Stimulated activated CD4-positive, alpha-beta T cell treated with anti-CD3 and anti-CD28 coated beads, Interleukin-2, amount 100 ng/mL, for 48 hours (primary cell): ENCODE measurements around the gene GFRA4.

ENCODE experiments used
- DNase-seq, 2 donors: peaks; one replicate each; pipeline ENCODE4 v3.0.0-alpha.2; 2020

GFRA4 gene

DNA sequence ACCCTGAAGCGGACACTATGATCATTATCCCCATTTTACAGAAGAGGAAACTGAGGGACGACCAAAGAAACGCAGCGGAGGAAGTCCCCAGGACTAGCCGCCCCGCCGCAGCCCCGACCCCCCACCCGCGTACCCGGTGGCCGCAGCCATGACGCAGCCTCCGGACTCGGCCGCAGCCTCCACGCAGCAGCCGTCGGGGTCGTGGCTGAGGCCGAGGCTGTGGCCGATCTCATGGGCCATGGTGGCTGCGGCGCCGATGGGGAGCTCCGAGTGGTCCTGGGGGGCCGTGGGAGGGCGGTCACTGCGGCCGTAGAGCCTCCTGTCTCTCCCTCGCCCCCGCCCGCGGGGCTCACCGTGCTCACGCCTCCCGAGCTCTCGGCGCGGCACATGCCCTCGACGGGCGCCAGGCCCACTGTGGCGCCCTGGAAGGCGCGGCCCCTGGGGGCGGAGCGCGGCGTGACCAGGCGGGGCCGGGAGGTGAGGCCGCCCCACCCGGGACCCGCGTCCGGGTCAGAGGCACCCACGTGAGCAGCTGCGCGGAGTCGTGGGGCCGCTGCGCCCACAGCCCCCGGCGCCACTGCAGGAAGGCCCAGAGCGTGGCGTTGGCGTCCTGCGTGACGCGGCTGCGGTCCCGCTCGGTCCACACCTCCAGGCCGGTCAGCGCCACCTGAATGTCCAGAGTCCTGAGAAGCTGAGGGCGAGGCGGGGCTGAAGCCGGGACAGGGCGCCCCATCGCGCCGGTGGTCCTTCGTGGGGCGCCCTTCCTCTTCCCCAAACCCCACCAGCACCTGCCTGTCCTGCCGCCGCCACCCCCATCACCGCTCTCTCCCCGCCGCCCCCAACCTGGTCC, 10.2 kb upstream of the GFRA4 start:
- DNase-seq = no peak

GRCh38 chr20:3672547-3673171, 9.5 kb upstream of the GFRA4 start:
- no peak for DNase-seq

GRCh38 chr20:3671986-3672546, 8.9 kb upstream of the GFRA4 start:
- no peak for DNase-seq

- DNase-seq = no peak
Observed at GRCh38 chr20:3670945-3671344, 7.7 kb upstream of the GFRA4 start.

DNA sequence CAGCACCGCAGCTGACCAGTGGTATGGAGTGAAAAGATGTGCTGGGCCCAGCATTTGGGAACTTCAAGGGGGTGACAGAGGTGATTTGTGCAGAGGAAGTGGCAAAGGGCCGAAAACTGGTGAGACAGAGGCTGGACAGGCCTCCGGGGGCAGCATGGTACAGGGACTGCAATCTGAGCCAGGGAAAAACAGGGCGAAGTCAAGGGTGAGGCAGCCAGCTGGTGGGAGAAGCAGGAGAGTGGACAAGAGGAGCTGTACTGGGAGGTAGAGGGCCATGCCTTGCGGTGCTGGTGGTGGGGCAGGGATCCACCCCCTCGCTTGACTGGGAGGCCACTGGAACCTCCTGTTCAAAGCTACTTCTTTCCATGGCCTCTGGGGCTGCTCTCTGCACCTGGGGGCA, 7.3 kb upstream of the GFRA4 start:
- no peak for DNase-seq

DNA sequence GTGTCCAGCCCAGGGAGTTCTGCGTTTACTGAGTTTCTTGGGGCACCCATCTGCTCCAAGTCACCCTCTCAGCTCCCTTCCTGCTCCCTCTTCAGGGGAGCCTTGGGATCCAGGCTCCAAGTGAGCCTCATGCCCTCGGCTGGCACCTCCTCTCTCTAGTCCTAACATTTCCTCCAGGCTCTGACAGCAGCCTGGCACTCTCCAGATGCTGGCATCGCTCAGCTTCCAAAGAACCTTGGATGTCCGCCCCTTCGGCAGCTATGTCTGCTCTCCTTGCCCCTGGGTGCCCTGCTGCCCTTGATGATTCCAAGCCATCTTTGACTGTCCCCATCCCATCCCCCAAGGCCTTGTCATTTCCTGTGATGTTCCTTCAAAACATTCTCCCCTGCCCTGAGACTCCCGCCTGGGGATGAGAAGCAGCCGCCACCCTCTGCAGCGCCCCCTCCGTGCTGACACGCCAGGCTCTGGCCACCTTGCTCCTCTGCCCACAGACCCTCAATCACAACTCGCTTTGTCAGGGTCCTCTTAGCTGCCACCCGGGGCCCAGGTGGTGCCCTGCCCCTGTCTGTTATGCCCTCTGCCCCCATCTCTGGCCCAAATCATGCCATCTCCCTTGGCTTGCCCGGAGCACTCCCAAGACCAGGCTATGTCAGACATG, 6.6 kb upstream of the GFRA4 start:
- no peak for DNase-seq

- DNase-seq = no peak
Observed at GRCh38 chr20:3667434-3668037, 4.3 kb upstream of the GFRA4 start.

- DNase-seq = no peak
Observed at GRCh38 chr20:3663858-3664257, 659 bp upstream of the GFRA4 start.

GRCh38 chr20:3661814-3662665, 1.2 kb downstream of the GFRA4 start:
- no peak for DNase-seq

DNA sequence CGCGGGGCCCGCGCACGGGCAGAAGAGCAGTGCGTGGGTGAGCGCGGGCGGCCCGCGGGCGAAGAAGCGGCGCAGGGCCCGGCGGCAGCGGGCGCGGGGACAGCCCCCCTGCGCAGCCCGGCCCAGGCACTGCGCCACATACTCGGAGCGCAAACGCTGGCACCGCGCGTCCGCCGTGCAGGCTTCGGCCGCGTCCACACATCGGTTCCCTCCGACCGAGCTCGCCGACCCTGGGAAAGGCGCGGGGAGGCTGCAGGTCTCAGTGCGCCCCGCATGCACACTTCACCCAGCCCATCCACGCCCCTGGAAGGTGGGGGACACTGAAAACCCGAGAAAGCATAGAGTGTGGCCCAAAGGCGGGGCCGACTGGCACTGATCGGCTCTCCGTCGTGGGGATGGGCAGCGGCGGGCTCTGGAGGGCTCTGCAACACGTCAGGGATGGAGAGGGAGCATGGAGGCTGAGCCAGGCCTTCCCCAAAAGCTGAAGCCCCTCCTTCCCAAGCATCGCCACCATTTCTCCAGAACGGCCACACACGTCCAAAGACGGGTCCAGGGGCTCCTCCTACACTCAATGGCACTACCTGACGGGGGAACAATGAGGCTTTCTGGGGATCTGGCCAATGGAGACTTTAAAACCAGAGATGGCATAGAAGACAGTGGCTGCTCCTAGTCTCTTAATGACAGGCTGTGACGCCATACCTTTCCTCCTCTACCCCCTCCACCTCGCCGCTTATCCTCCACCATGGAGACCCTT, 2.0 kb downstream of the GFRA4 start:
- no peak for DNase-seq

- DNase-seq = no peak
Observed at GRCh38 chr20:3660262-3661059, 2.7 kb downstream of the GFRA4 start.

DNA sequence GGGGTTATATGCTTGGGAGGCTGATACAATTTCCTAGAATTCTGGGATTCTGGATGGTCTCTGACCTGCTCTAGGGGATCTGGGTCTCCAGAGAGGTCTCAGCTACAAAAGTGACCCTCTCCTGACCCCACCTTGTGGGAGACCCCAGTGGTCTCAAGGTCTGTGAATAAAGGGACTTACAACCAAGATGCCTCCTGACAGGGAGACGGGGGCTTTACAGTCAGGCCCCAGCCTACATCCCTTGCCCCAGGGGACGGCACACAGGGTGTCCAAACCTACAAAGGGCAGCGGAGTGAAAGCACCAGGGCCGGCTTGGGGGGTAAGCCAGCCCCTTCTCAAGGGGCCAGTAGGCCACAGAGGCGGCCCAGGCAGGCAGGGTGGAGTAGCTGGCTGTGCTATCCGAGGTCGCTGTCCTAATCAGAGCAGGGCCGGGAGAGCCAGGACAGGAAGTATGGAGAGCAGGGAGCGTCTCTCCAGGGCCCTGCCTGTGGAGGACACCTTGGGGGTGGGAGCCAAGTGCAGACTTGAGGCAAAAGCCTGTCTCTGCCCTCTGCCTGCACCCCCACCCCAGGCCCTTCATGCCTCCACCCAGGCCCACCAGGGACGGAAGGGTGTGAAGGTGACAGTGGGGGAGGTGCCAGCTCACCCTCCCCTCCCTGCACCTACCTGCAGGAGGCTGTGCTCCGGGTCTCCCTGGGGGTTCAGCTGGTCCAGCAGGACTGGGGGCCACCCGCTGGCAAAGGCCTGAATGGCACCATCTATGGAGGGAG, 3.5 kb downstream of the GFRA4 start:
- no peak for DNase-seq

DNA sequence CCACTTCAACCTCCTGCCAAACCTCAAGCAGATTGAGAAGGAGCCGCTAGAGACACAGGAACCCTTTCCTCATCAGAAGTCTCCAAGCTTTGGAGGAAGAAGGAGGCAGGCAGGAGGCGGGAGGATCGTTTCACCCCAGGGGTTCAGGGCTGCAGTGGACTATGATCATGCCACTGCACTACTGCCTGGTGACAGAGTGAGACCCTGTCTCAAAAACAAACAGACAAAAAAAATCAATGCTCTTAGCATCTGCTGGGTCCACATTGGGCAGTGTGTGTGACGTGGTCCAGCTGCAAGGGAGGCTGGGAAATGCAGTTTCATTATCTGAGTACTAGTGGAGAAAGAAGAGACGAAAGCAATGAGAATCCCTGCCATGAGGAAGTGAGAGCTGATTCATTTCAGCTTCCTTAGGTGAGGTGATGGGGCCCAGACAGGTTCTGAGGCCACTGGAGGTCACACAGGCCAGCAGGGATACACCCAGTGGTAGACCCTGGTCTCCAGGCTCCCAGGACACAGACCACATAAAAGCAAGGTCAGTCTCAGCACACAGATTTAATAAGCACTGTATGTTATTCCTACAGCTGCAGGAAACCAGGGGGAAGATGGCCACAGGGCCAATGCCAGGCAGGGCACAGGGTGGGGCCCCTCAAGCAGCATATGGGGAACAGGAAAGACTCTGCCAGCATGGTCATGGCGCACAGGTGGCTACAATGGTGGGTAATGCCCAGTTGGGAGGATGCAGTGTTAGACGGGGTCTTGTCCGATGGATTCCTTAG, 4.3 kb downstream of the GFRA4 start:
- no peak for DNase-seq

DNA sequence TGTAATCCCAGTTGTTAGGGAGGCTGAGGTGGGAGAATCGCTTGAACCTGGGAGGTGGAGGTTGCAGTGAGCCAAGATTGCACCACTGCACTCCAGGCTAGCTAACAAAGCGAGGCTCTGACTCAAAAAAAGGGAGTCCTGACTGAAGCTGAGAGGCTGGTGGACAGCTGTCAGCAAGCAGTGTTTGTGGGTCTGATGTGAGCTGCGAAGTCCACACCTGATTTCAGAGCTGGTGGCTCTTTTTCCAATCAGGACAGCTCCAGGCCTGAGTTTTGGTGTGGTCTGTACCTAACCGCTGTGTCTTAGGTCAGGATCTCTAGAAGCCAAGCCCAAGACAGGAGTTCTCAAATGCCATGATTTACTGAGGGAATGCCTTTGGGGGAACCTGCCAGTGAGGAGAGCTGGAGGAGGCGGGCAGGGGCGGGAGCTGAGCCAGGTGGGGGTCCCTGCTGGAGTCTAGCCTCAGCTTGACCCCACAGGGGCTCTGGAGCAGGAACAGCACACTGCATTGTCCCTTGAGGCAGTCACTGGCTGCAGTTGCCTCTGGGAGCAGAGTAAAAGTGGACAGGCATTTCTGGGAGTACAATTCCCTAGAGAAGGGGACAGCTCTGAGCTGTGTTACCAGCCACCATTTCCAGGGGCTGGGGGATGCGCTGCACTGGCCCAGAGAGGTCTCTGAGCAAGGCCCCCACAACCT, 5.0 kb downstream of the GFRA4 start:
- DNase-seq = no peak

DNA sequence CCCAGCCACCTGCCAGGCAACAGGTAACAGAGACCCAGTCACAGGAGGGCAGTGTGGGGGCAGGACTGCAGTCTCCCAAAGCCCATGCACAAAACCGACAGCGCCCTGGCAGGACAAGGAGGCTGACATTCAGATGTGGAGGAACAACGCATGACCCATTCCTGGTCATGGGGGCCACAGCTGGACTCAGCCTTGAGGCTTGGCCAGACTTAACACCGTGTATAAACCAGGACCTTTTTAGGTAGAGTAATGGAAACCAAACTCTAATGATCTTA, 8.1 kb downstream of the GFRA4 start:
- DNase-seq = no peak

- no peak for DNase-seq
Observed at GRCh38 chr20:3654326-3655130, 8.7 kb downstream of the GFRA4 start.

GRCh38 chr20:3653921-3654320, 9.3 kb downstream of the GFRA4 start:
- DNase-seq = no peak
